Measurements from ENCODE around the gene PITRM1.

- TF ChIP-seq CTCF (IDR thresholded peaks at IDR 0.05) (no peak), POLR2A (IDR thresholded peaks at IDR 0.05) (no peak)
These were observed 7.9 kb upstream of the PITRM1 start for GRCh38 chr10:3180355-3181025.
